ENCODE data around the gene BAIAP3.

DNA sequence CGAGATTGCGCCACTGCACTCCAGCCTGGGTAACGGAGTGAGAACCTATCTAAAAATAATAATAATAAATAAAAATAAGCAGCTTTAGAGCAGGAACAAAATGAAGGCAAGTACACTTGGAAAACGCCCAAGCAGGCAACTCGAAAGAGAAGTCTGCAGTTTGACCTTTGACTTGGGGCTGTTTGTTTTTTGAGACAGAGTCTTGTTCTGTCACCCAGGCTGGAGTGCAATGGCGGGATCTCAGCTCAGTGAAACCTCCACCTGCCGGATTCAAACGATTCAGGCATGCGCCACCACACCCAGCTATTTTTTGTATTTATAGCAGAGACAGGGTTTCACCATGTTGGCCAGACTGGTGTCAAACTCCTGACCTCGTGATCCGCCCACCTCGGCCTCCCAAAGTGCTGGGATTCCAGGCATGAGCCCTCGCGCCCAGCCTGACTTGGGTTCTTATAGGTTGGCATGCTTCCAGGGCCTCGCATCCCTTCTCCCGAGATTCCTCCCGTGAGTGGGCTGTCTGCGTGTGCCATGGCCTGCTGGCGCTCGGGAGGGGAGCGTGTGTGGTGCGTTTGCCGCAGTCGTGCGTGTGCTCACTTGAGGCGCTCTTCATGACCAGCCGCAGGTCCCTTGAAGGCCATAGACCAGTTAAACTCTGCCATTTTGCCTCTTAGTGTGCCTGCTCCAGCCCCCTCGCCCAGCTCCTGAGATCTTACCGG lies 42.4 kb upstream of the BAIAP3 start:
- TF ChIP-seq, protein P1, sequence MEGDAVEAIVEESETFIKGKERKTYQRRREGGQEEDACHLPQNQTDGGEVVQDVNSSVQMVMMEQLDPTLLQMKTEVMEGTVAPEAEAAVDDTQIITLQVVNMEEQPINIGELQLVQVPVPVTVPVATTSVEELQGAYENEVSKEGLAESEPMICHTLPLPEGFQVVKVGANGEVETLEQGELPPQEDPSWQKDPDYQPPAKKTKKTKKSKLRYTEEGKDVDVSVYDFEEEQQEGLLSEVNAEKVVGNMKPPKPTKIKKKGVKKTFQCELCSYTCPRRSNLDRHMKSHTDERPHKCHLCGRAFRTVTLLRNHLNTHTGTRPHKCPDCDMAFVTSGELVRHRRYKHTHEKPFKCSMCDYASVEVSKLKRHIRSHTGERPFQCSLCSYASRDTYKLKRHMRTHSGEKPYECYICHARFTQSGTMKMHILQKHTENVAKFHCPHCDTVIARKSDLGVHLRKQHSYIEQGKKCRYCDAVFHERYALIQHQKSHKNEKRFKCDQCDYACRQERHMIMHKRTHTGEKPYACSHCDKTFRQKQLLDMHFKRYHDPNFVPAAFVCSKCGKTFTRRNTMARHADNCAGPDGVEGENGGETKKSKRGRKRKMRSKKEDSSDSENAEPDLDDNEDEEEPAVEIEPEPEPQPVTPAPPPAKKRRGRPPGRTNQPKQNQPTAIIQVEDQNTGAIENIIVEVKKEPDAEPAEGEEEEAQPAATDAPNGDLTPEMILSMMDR (IDR thresholded peaks at IDR 0.05), result no peak
- TF ChIP-seq POLR2A (IDR thresholded peaks at IDR 0.05) (no peak), POLR2AphosphoS5 (IDR thresholded peaks at IDR 0.05; ENCODE audit: insufficient read depth in 1 of 2, low read depth in 1 of 2) (no peak)
